ENCODE measurements around the gene NAALADL2. TPM values are rescaled to one million over a fixed set of nuclear protein-coding genes. Genes with fewer than 3 reads are reported as not detected.
"Not testable (repeated sequence)": the region's sequence is repeated elsewhere in the genome, so short reads cannot be mapped to it uniquely, and the experiment has no call there.

The NAALADL2 gene
- total RNA-seq, 1 donor from 2014 or later: 2.9 TPM

DNA sequence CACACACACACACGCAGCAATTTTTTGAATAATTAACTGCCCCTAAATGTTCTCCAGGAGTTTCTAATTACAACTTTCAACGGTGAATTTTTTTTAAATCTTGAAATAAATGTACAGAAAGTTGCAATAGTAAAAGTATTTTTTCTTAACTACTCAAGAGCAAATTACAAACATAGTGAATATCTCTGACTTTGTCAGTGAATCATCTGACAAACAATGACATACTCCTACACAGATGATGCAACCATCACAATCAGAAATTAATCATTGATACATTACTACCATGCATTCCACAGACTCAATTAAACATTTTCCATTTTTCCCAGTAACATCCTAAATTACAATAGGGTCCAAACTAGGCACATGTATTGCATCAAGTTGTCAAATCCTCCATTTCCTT, 597.3 kb downstream of the NAALADL2 start:
- TF ChIP-seq, protein P1, sequence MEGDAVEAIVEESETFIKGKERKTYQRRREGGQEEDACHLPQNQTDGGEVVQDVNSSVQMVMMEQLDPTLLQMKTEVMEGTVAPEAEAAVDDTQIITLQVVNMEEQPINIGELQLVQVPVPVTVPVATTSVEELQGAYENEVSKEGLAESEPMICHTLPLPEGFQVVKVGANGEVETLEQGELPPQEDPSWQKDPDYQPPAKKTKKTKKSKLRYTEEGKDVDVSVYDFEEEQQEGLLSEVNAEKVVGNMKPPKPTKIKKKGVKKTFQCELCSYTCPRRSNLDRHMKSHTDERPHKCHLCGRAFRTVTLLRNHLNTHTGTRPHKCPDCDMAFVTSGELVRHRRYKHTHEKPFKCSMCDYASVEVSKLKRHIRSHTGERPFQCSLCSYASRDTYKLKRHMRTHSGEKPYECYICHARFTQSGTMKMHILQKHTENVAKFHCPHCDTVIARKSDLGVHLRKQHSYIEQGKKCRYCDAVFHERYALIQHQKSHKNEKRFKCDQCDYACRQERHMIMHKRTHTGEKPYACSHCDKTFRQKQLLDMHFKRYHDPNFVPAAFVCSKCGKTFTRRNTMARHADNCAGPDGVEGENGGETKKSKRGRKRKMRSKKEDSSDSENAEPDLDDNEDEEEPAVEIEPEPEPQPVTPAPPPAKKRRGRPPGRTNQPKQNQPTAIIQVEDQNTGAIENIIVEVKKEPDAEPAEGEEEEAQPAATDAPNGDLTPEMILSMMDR (IDR thresholded peaks at IDR 0.05; ENCODE audit: insufficient read depth, low read length, poor library complexity, severe bottlenecking): no peak
- no peaks in the 10 kb centered on the region for H3K36me3 ChIP-seq (ENCODE audit: control insufficient read depth, insufficient read depth, low read length)
- no peak overlapping the region for H3K4me3 ChIP-seq (ENCODE audit: low read depth, low read length)
- DNase-seq (ENCODE audit: low read depth): peak; percentile 18
- no peaks in the 10 kb centered on the region for H3K27me3 ChIP-seq (ENCODE audit: control insufficient read depth, insufficient read depth, low read length)

DNA sequence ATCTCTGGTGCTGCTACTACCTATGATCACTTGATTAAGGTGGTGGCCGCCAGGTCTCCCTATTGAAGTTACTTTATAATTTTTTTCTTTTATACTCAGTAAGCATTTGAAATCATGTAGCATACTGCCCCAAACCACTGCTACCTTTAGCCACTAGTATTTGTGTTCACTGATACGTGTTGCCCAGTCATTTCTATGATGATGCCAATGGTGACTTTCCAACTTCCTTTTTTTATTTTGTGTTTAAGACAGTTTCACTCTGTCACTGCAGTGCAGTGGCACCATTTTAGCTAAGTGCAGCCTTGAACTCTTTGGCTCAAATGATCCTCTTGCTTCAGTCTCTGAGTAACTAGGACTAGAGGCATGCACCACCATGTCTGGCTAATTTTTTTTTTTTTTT, 598.2 kb downstream of the NAALADL2 start:
- TF ChIP-seq, protein P1 (IDR thresholded peaks at IDR 0.05; ENCODE audit: insufficient read depth, low read length, poor library complexity, severe bottlenecking): no peak
- H3K36me3 ChIP-seq (ENCODE audit: control insufficient read depth, insufficient read depth, low read length): no peaks in the 10 kb centered on the region
- DNase-seq (ENCODE audit: low read depth): no peak
- H3K4me3 ChIP-seq (ENCODE audit: low read depth, low read length): no peak overlapping the region
- H3K27me3 ChIP-seq (ENCODE audit: control insufficient read depth, insufficient read depth, low read length): no peaks in the 10 kb centered on the region

DNA sequence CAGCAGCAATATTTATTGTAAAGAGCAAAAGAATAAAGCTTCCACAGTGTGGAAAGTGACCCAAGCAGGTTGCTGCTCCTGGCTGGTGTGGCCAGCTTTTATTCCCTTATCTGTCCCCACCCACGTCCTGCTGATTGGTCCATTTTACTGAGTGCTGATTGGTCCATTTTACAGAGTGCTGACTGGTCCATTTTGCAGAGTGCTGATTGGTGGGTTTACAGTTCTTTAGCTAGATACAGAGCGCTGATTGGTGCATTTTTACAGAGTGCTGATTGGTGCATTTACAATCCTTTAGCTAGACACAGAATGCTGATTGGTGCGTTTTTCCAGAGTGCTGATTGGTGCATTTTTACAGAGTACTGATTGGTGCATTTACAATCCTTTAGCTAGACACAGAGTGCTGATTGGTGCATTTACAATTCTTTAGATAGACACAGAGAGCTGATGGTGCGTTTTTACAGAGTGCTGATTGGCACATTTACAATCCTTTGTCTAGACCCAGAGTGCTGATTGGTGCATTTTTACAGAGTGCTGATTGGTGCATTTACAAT, 601.8 kb downstream of the NAALADL2 start:
- DNase-seq (ENCODE audit: low read depth); H3K4me3 ChIP-seq (ENCODE audit: low read depth, low read length); H3K36me3 ChIP-seq (ENCODE audit: control insufficient read depth, insufficient read depth, low read length): not testable (repeated sequence)

DNA sequence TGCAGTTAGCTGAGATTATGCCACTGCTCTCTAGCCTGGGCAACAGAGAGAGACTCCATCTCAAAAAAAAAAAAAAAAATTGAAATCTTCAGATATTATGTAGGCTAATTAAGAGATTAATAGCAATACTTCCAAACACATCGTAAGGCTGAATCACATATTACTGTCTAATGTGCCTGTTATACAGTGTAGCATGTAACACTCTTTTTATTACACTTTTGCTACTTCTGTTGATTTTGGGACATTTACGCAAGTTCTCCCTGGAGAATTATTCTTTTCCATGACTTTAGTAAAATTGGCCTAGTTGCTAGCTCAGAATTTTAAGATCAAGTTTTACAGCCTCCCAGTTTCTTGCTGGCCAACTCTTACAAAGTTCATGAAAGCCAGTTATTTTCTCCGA, 605.2 kb downstream of the NAALADL2 start:
- TF ChIP-seq, protein P1 (IDR thresholded peaks at IDR 0.05; ENCODE audit: insufficient read depth, low read length, poor library complexity, severe bottlenecking): no peak
- no peak for DNase-seq (ENCODE audit: low read depth)
- no peak overlapping the region for H3K4me3 ChIP-seq (ENCODE audit: low read depth, low read length)
- no peaks in the 10 kb centered on the region for H3K27me3 ChIP-seq (ENCODE audit: control insufficient read depth, insufficient read depth, low read length)
- H3K36me3 ChIP-seq (ENCODE audit: control insufficient read depth, insufficient read depth, low read length): no peaks in the 10 kb centered on the region

More for the DNA sequence above, 601.8 kb downstream of the NAALADL2 start:
- H3K27me3 ChIP-seq (ENCODE audit: control insufficient read depth, insufficient read depth, low read length): not testable (repeated sequence)

DNA sequence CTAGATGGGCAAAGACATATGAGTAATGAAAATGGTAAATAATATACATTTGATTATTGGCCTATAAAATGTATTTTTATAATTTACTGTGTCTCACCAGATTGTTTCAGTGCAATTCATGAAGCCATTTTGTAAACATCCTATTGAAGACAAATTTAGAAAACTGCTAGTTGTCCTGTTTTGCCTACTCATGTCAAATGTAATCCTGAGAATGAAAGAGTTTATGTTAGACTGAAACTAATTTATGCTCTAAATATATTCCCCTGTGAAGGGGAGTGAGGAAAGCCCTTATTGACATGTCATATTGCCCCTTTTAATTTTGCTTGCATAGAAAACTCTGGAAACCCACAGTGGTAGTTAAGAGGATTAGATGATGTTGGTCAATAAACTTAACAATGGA, 610.0 kb downstream of the NAALADL2 start:
- no peak for DNase-seq (ENCODE audit: low read depth)
- TF ChIP-seq, protein P1 (IDR thresholded peaks at IDR 0.05; ENCODE audit: insufficient read depth, low read length, poor library complexity, severe bottlenecking): no peak
- no peaks in the 10 kb centered on the region for H3K27me3 ChIP-seq (ENCODE audit: control insufficient read depth, insufficient read depth, low read length)
- H3K36me3 ChIP-seq (ENCODE audit: control insufficient read depth, insufficient read depth, low read length): no peaks in the 10 kb centered on the region
- no peak overlapping the region for H3K4me3 ChIP-seq (ENCODE audit: low read depth, low read length)

DNA sequence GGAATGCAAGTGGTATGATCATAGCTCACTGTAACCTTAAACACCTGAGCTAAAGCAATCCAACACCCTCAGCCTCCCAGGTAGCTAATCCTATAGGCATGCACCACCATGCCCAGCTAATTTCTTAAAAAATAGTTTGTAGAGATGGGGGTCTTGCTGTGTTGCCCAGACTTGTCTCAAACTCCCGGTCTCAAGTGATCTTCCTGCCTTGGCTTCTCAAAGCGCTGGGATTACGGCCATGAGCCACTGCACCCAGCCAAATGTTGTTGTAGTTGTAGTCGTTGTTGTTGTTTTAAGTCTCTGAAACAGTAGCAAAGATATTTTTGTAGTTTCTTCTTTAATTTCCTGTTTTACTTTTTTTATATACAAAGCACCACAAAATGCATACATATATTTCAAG, 616.6 kb downstream of the NAALADL2 start:
- DNase-seq (ENCODE audit: low read depth): no peak
- TF ChIP-seq, protein P1 (IDR thresholded peaks at IDR 0.05; ENCODE audit: insufficient read depth, low read length, poor library complexity, severe bottlenecking): no peak
- Histone ChIP-seq H3K27me3 (ENCODE audit: control insufficient read depth, insufficient read depth, low read length) (no peaks in the 10 kb centered on the region), H3K36me3 (ENCODE audit: control insufficient read depth, insufficient read depth, low read length) (no peaks in the 10 kb centered on the region), H3K4me3 (ENCODE audit: low read depth, low read length) (no peak overlapping the region)

Measured in kidney epithelial cell (primary cell).